DMS153 (cell line): ENCODE results near the gene SPP1.
"Not testable (repeated sequence)": the region's sequence is repeated elsewhere in the genome, so short reads cannot be mapped to it uniquely, and the experiment has no call there.

Source experiments
- DNase-seq: peaks from one replicate; lab custom pipeline; 2025; lab: John Stamatoyannopoulos, UW

Gene SPP1

GRCh38 chr4:87975466-87975865 is at the start of gene SPP1:
TSS of gene SPP1 (plus strand) at chr4:87975714. CDS start at chr4:87976896, 1,182 bp downstream.
- DNase-seq: no peak

- DNase-seq: no peak
Measured at GRCh38 chr4:87926554-87927098, 48.9 kb upstream of the SPP1 start.

- DNase-seq: no peak
Measured at GRCh38 chr4:87930629-87931028, 44.9 kb upstream of the SPP1 start.

GRCh38 chr4:87931932-87932331 is 43.6 kb upstream of the SPP1 start:
- no peak for DNase-seq

- DNase-seq: no peak
Measured at GRCh38 chr4:87932718-87933141, 42.8 kb upstream of the SPP1 start.

- no peak for DNase-seq
Measured at GRCh38 chr4:87933337-87933736, 42.2 kb upstream of the SPP1 start.

- DNase-seq: no peak
Measured at GRCh38 chr4:87934157-87934704, 41.3 kb upstream of the SPP1 start.

- DNase-seq: no peak
Measured at GRCh38 chr4:87934973-87935372, 40.5 kb upstream of the SPP1 start.

GRCh38 chr4:87935954-87936353 is 39.6 kb upstream of the SPP1 start:
- not testable (repeated sequence) for DNase-seq

- DNase-seq: no peak
Measured at GRCh38 chr4:87937523-87937922, 38.0 kb upstream of the SPP1 start.

GRCh38 chr4:87938746-87939145 is 36.8 kb upstream of the SPP1 start:
- no peak for DNase-seq

- no peak for DNase-seq
Measured at GRCh38 chr4:87939978-87940690, 35.4 kb upstream of the SPP1 start.

GRCh38 chr4:87940809-87941208 is 34.7 kb upstream of the SPP1 start:
- DNase-seq: not testable (repeated sequence)

- no peak for DNase-seq
Measured at GRCh38 chr4:87941537-87942392, 33.7 kb upstream of the SPP1 start.

- DNase-seq: no peak
Measured at GRCh38 chr4:87943660-87944149, 31.8 kb upstream of the SPP1 start.

GRCh38 chr4:87944967-87945366 is 30.5 kb upstream of the SPP1 start:
- DNase-seq: no peak

- no peak for DNase-seq
Measured at GRCh38 chr4:87946766-87947165, 28.7 kb upstream of the SPP1 start.

GRCh38 chr4:87947381-87948160 is 27.9 kb upstream of the SPP1 start:
- DNase-seq: no peak

- peak; percentile 29 for DNase-seq
Measured at GRCh38 chr4:87949961-87950360, 25.6 kb upstream of the SPP1 start.

- DNase-seq: no peak
Measured at GRCh38 chr4:87950493-87950892, 25.0 kb upstream of the SPP1 start.

GRCh38 chr4:87950936-87951511 is 24.5 kb upstream of the SPP1 start:
- DNase-seq: no peak
